ENCODE results near the gene SEMA5B. TPM values are rescaled to one million over a fixed set of nuclear protein-coding genes. Genes with fewer than 3 reads are reported as not detected.
A peak's percentile ranks its signal among the peaks of the same experiment; 100 is the strongest.

The SEMA5B gene
- total RNA-seq, 1 donor from 2014 or later: 68.8 TPM

GRCh38 chr3:123048480-123049237, 21.1 kb upstream of the SEMA5B start:
- Mint-ChIP-seq H3K9me3 (ENCODE audit: low read depth) (no peaks in the 10 kb centered on the region), H3K27ac (ENCODE audit: unreplicated experiment) (no peak overlapping the region), H3K36me3 (ENCODE audit: low read depth) (no peaks in the 10 kb centered on the region), H3K4me3 (ENCODE audit: unreplicated experiment) (no peak overlapping the region), H3K27me3 (ENCODE audit: low read depth) (no peaks in the 10 kb centered on the region), H3K4me1 (ENCODE audit: low read depth) (peaks cover 68% of the 10 kb centered on the region)
- no peak for TF ChIP-seq CTCF (IDR thresholded peaks at IDR 0.05)
- no peak for DNase-seq (ENCODE audit: low spot score)

GRCh38 chr3:123047062-123047319, 19.4 kb upstream of the SEMA5B start:
- Mint-ChIP-seq H3K4me1 (ENCODE audit: low read depth) (peaks cover 55% of the 10 kb centered on the region), H3K9me3 (ENCODE audit: low read depth) (no peaks in the 10 kb centered on the region), H3K4me3 (ENCODE audit: unreplicated experiment) (no peak overlapping the region), H3K36me3 (ENCODE audit: low read depth) (no peaks in the 10 kb centered on the region), H3K27ac (ENCODE audit: unreplicated experiment) (peak overlapping the region; percentile 94), H3K27me3 (ENCODE audit: low read depth) (no peaks in the 10 kb centered on the region)
- DNase-seq (ENCODE audit: low spot score): no peak
- TF ChIP-seq CTCF (IDR thresholded peaks at IDR 0.05): no peak

- DNase-seq (ENCODE audit: low spot score): no peak
- peaks cover 52% of the 10 kb centered on the region for H3K4me1 Mint-ChIP-seq (ENCODE audit: low read depth)
- H3K36me3 Mint-ChIP-seq (ENCODE audit: low read depth): no peaks in the 10 kb centered on the region
- TF ChIP-seq CTCF (IDR thresholded peaks at IDR 0.05): no peak
- H3K27ac Mint-ChIP-seq (ENCODE audit: unreplicated experiment): peak overlapping the region; percentile 94
- H3K27me3 Mint-ChIP-seq (ENCODE audit: low read depth): no peaks in the 10 kb centered on the region
- H3K4me3 Mint-ChIP-seq (ENCODE audit: unreplicated experiment): no peak overlapping the region
- no peaks in the 10 kb centered on the region for H3K9me3 Mint-ChIP-seq (ENCODE audit: low read depth)
Observed at GRCh38 chr3:123046262-123047061, 18.9 kb upstream of the SEMA5B start.

GRCh38 chr3:123044981-123045763, 17.6 kb upstream of the SEMA5B start:
- Mint-ChIP-seq H3K27me3 (ENCODE audit: low read depth) (no peaks in the 10 kb centered on the region), H3K27ac (ENCODE audit: unreplicated experiment) (peak overlapping the region; percentile 94), H3K4me1 (ENCODE audit: low read depth) (peaks cover 46% of the 10 kb centered on the region), H3K36me3 (ENCODE audit: low read depth) (no peaks in the 10 kb centered on the region), H3K4me3 (ENCODE audit: unreplicated experiment) (no peak overlapping the region), H3K9me3 (ENCODE audit: low read depth) (no peaks in the 10 kb centered on the region)
- DNase-seq (ENCODE audit: low spot score): no peak
- no peak for TF ChIP-seq CTCF (IDR thresholded peaks at IDR 0.05)

GRCh38 chr3:123042413-123042812, 14.8 kb upstream of the SEMA5B start:
- H3K4me1 Mint-ChIP-seq (ENCODE audit: low read depth): peaks cover 51% of the 10 kb centered on the region
- no peak for TF ChIP-seq CTCF (IDR thresholded peaks at IDR 0.05)
- no peak for DNase-seq (ENCODE audit: low spot score)
- no peak overlapping the region for H3K4me3 Mint-ChIP-seq (ENCODE audit: unreplicated experiment)
- no peaks in the 10 kb centered on the region for H3K9me3 Mint-ChIP-seq (ENCODE audit: low read depth)
- no peaks in the 10 kb centered on the region for H3K27me3 Mint-ChIP-seq (ENCODE audit: low read depth)
- peak overlapping the region; percentile 1 for H3K27ac Mint-ChIP-seq (ENCODE audit: unreplicated experiment)
- H3K36me3 Mint-ChIP-seq (ENCODE audit: low read depth): no peaks in the 10 kb centered on the region
